ENCODE results near the gene CAP2. TPM values are rescaled to one million over a fixed set of nuclear protein-coding genes. Genes with fewer than 3 reads are reported as not detected.

CAP2 gene
- total RNA-seq, 1 experiment from 2014 or later: 11.5 TPM

- no peaks in the 10 kb centered on the region for H4K20me1 ChIP-seq (ENCODE audit: control insufficient read depth, insufficient read depth, insufficient read length)
- H2BK5ac ChIP-seq (ENCODE audit: insufficient read length, low read length): no peak overlapping the region
- no peaks in the 10 kb centered on the region for H3K4me1 Mint-ChIP-seq
- no peak for DNase-seq
- no peak overlapping the region for H3K4me3 Mint-ChIP-seq
- H3K23ac ChIP-seq (ENCODE audit: insufficient read length, low read depth, low read length): no peak overlapping the region
- H3K27me3 Mint-ChIP-seq (ENCODE audit: low read depth): no peaks in the 10 kb centered on the region
- no peak overlapping the region for H3K56ac ChIP-seq (ENCODE audit: insufficient read length, low read depth, low read length)
- no peak overlapping the region for H3T11ph ChIP-seq (ENCODE audit: low read length)
- H2BK20ac ChIP-seq (ENCODE audit: low read depth, low read length, poor library complexity, severe bottlenecking): no peak overlapping the region
- no peak overlapping the region for H3K9ac ChIP-seq (ENCODE audit: extremely low read depth, insufficient read length, low read length)
- no peak overlapping the region for H4K91ac ChIP-seq (ENCODE audit: insufficient read length, low read depth, low read length)
- H2BK12ac ChIP-seq (ENCODE audit: insufficient read length, low read depth, low read length): no peak overlapping the region
- H3K9me3 Mint-ChIP-seq: no peaks in the 10 kb centered on the region
- H3K9me3 ChIP-seq (ENCODE audit: control insufficient read depth, low read depth, low read length): no peaks in the 10 kb centered on the region
- H2BK120ac ChIP-seq (ENCODE audit: low read depth, low read length, poor library complexity, severe bottlenecking): no peak overlapping the region
- no peaks in the 10 kb centered on the region for H3K79me2 ChIP-seq (ENCODE audit: insufficient read depth, low read length)
- no CpG with 5 or more reads among the region's 2 CpGs for WGBS (ENCODE audit: extremely low coverage, insufficient read length, low lambda C conversion rate)
- no peak overlapping the region for H3K4ac ChIP-seq (ENCODE audit: low read depth, low read length)
- H3K23me2 ChIP-seq (ENCODE audit: insufficient read length, low read depth, low read length, poor library complexity, severe bottlenecking): no peaks in the 10 kb centered on the region
- no peaks in the 10 kb centered on the region; a peak in 1 of 7 replicates for H3K36me3 Mint-ChIP-seq (ENCODE audit: insufficient read depth in 1 of 3, low read depth in 3 of 3)
- H2AK5ac ChIP-seq (ENCODE audit: insufficient read length, low read length): no peak overlapping the region
- no peak overlapping the region for H4K8ac ChIP-seq (replicated peaks; ENCODE audit: insufficient read length, low read depth, low read length)
- no peak overlapping the region for H3K4me2 ChIP-seq (ENCODE audit: insufficient read depth, insufficient read length, low read length)
- no peak overlapping the region for H2AFZ ChIP-seq (ENCODE audit: low read length)
- no peak overlapping the region for H4K5ac ChIP-seq (ENCODE audit: insufficient read length, low read depth, low read length)
- H3K27ac Mint-ChIP-seq: no peak overlapping the region
- H3K27me3 ChIP-seq (ENCODE audit: insufficient read depth, low read length): no peaks in the 10 kb centered on the region
- no peaks in the 10 kb centered on the region for H3K4me1 ChIP-seq (ENCODE audit: insufficient read depth, low read length)
- no peak overlapping the region for H3K18ac ChIP-seq (ENCODE audit: insufficient read length, low read depth, low read length)
- H3K27ac ChIP-seq (ENCODE audit: insufficient read length, low read depth, low read length): no peak overlapping the region
- no peaks in the 10 kb centered on the region for H3K79me1 ChIP-seq (ENCODE audit: insufficient read depth, low read depth, low read length, poor library complexity, severe bottlenecking)
- no peak overlapping the region for H3K14ac ChIP-seq (ENCODE audit: insufficient read depth, low read length)
- TF ChIP-seq, protein P1, sequence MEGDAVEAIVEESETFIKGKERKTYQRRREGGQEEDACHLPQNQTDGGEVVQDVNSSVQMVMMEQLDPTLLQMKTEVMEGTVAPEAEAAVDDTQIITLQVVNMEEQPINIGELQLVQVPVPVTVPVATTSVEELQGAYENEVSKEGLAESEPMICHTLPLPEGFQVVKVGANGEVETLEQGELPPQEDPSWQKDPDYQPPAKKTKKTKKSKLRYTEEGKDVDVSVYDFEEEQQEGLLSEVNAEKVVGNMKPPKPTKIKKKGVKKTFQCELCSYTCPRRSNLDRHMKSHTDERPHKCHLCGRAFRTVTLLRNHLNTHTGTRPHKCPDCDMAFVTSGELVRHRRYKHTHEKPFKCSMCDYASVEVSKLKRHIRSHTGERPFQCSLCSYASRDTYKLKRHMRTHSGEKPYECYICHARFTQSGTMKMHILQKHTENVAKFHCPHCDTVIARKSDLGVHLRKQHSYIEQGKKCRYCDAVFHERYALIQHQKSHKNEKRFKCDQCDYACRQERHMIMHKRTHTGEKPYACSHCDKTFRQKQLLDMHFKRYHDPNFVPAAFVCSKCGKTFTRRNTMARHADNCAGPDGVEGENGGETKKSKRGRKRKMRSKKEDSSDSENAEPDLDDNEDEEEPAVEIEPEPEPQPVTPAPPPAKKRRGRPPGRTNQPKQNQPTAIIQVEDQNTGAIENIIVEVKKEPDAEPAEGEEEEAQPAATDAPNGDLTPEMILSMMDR (conservative IDR thresholded peaks at IDR 0.05): peak; percentile 43; the same call in 2 of the 3 replicates
- no peak overlapping the region for H2BK15ac ChIP-seq (ENCODE audit: low read depth, low read length)
Observed at GRCh38 chr6:17446713-17447112, 53.3 kb downstream of the CAP2 start.
